Stomach (tissue), 9 donors: ENCODE results near the gene TMEM235. TPM values are rescaled to one million over a fixed set of nuclear protein-coding genes. Genes with fewer than 3 reads are reported as not detected.
"Not testable (repeated sequence)": the region's sequence is repeated elsewhere in the genome, so short reads cannot be mapped to it uniquely, and the experiment has no call there.

Experiments used
- DNase-seq, 2 donors: peaks; one replicate each; pipeline versions ENCODE4 v3.0.0 to v3.0.0-alpha.2; 2013 to 2019
- H3K27ac ChIP-seq, 5 donors: fragments of 200-600 bp in 4 of 5; sonication (generic) in 4 of 5; one replicate each; pipeline ENCODE4 v1.5.1; 2013 to 2019; ENCODE audit warnings: mild to moderate bottlenecking in 1 of 5, moderate library complexity in 1 of 5
- H3K27me3 ChIP-seq, 3 donors: fragments of 200-600 bp; sonication (generic); one replicate each; pipeline ENCODE4 v1.5.1; 2017 to 2019; ENCODE audit warnings: mixed run types in 1 of 3
- H3K36me3 ChIP-seq, 4 donors: fragments of 200-600 bp; sonication (generic); 1 replicate in 3 of 4; 2 replicates in 1 of 4; pipeline ENCODE4 v1.5.1; 2016 to 2019
- H3K4me1 ChIP-seq, 4 donors: fragments of 200-600 bp; sonication (generic); one replicate each; pipeline ENCODE4 v1.5.1; 2016 to 2019
- H3K4me3 ChIP-seq, 4 donors: fragments of 200-600 bp; sonication (generic) in 3 of 4; one replicate each; pipeline ENCODE4 v1.5.1; 2016 to 2019; ENCODE audit warnings: mild to moderate bottlenecking in 1 of 4
- H3K9me3 ChIP-seq, 4 donors: fragments of 200-600 bp; sonication (generic); one replicate each; pipeline ENCODE4 v1.5.1; 2016 to 2019
- CTCF ChIP-seq, 7 experiments: fragments of 450-650 bp in 4 of 7; fragments of 200-600 bp in 3 of 7; sonication (generic) in 3 of 7; IDR thresholded peaks; one replicate each; pipeline ENCODE4 v1.5.1; 2016 to 2019; ENCODE audit warnings: antibody characterized with exemption in 7 of 7, control low read depth in 2 of 7, mild to moderate bottlenecking in 1 of 7
- EP300 ChIP-seq: sonication (generic); formaldehyde crosslinking; IDR thresholded peaks from one replicate; pipeline ENCODE4 v1.6.1; 2017; ENCODE audit warnings: antibody characterized with exemption
- POLR2A ChIP-seq, 4 donors: fragments of 450-650 bp; IDR thresholded peaks; one replicate each; pipeline ENCODE4 v1.6.1; 2016; ENCODE audit warnings: antibody characterized with exemption in 4 of 4, control low read depth in 2 of 4, mild to moderate bottlenecking in 1 of 4, moderate library complexity in 1 of 4
- POLR2AphosphoS5 ChIP-seq, 3 donors: sonication (generic); formaldehyde crosslinking; IDR thresholded peaks; one replicate each; pipeline ENCODE4 v1.6.1; 2016; ENCODE audit warnings: antibody characterized with exemption in 3 of 3
- WGBS, 5 donors: extraction: QIAGEN DNeasy Blood & Tissue Kit in 3 of 5; methylation state at CpG; one replicate each; pipeline versions ENCODE4 v1.1.5 to v1.1.7; 2013 to 2018; 5-methylcytosine and 5-hydroxymethylcytosine counted together
- intact Hi-C: fragments of 100-400 bp; cut with DNase I; formaldehyde crosslinking; loops from one replicate; pipeline ENCODE4 v1.15.1; 2023; ENCODE audit warnings: low total_unique reads
- polyA plus RNA-seq, 3 donors: library from polyadenylated mRNA; stranded (reverse); fragments of 200-250 nt; gene quantifications; one replicate each; pipeline ENCODE4 v1.2.3, GENCODE V29; 2013
- total RNA-seq, 5 donors: library from RNA; depleted of rRNA; stranded (reverse); fragments of >200 nt; gene quantifications; one replicate each; pipeline versions ENCODE4 v1.1.0 to v1.2.3, GENCODE V29; 2014 to 2016
- donor health status: healthy with polysubstance abuse.
- donor health status: Bipolar disorder and iron deficiency.
- donor health status: healthy.

TMEM235 gene
- total and polyA plus RNA-seq, 8 donors = not detected

GRCh38 chr17:78252701-78253635 is 21.5 kb downstream of the TMEM235 start:
- Histone ChIP-seq H3K36me3 (no peaks in the 10 kb centered on the region), H3K9me3 (no peaks in the 10 kb centered on the region), H3K27me3 (peaks cover 0 to 19% (median 0%) of the 10 kb centered on the region in 3 donors), H3K27ac (peak overlapping the region in 1 of 5 donors; percentile 34), H3K4me3 (no peak overlapping the region), H3K4me1 (peaks cover 22 to 64% (median 43%) of the 10 kb centered on the region in 4 donors)
- intact Hi-C loops = no loop called here
- peak in 1 of 2 donors; percentile 19 for DNase-seq
- TF ChIP-seq POLR2A (IDR thresholded peaks at IDR 0.05) (no peak), CTCF (IDR thresholded peaks at IDR 0.05) (no peak), POLR2AphosphoS5 (IDR thresholded peaks at IDR 0.05) (no peak), EP300 (no peak)
- 68 to 80% (median 75%) methylated on average over 13 to 15 of the region's 15 CpGs for WGBS, 5 donors

GRCh38 chr17:78253636-78253945 is 22.2 kb downstream of the TMEM235 start:
- DNase-seq, intact Hi-C loops, H3K9me3 ChIP-seq, H3K36me3 ChIP-seq: not testable (repeated sequence)
- H3K4me3 ChIP-seq = peak overlapping the region; percentile 78 to 98 (median 80)
- H3K4me1 ChIP-seq = peaks cover 29 to 70% (median 50%) of the 10 kb centered on the region in 4 donors
- peaks cover 0 to 24% (median 0%) of the 10 kb centered on the region in 3 donors for H3K27me3 ChIP-seq
- whole genome bisulfite sequencing, 5 donors = 77 to 86% (median 81%) methylated on average over 12 of the region's 12 CpGs
- peak overlapping the region in 3 of 5 donors; percentile 90 to 92 (median 91) for H3K27ac ChIP-seq

- intact Hi-C loops = no loop called here
- WGBS, 5 donors = 2 to 7% (median 2%) methylated on average over 12 to 73 of the region's 73 CpGs
- no peaks in the 10 kb centered on the region for H3K9me3 ChIP-seq
- H3K27me3 ChIP-seq = peaks cover 0 to 29% (median 0%) of the 10 kb centered on the region in 3 donors
- no peaks in the 10 kb centered on the region for H3K36me3 ChIP-seq
- peak; percentile 88 to 97 for DNase-seq
- peak overlapping the region; percentile 78 to 98 (median 80) for H3K4me3 ChIP-seq
- peak overlapping the region; percentile 89 to 94 (median 91) for H3K27ac ChIP-seq
- peaks cover 34 to 75% (median 54%) of the 10 kb centered on the region in 4 donors for H3K4me1 ChIP-seq
- TF ChIP-seq EP300 = no peak
- no peak for TF ChIP-seq POLR2A (IDR thresholded peaks at IDR 0.05)
- TF ChIP-seq POLR2AphosphoS5 (IDR thresholded peaks at IDR 0.05) = peak in 2 of 3 donors; percentile 68 to 83
- peak in 1 of 7 experiments; percentile 15 for TF ChIP-seq CTCF (IDR thresholded peaks at IDR 0.05)
Observed at GRCh38 chr17:78253946-78254672, 22.7 kb downstream of the TMEM235 start.

DNA sequence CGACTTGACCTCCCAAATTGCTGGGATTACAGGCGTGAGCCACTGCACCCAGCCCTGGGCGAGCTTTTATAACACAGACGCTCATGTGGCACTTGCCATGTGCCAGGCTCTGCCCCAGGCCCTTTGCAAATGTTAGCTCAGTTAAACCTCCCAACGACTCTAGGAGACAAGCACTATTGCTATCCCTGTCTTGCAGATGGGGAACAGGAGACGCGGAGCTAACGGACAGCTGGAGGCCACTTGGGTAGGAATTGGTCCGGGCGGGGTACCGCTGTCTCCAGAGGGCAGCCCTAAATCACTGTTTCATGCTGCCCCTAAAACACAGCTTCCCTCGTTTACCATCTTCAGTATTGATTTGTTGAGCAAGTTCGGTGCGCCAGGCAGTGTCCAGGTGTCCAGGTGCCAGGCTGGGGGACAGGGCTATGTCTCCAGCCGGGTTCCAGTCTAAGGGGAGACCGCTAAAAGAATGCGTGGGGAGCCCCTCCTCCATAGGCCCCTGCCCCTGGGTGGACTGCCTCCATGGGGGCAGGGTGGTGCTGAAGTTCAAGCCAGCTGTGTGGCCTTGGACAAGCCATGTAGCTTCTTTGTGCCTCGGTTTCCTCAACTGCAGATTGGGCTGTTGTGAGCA is 23.7 kb downstream of the TMEM235 start:
- no peak overlapping the region for H3K27ac ChIP-seq
- intact Hi-C loops = loop anchor here (5.0 kb wide), 1 partner anchor 143 kb away; no protein-coding TSS in a partner anchor

More for the DNA sequence above, 23.7 kb downstream of the TMEM235 start:
- Histone ChIP-seq H3K27me3 (peaks cover 0 to 22% (median 0%) of the 10 kb centered on the region in 3 donors), H3K36me3 (no peaks in the 10 kb centered on the region), H3K4me3 (no peak overlapping the region), H3K4me1 (peaks cover 35 to 80% (median 55%) of the 10 kb centered on the region in 4 donors), H3K9me3 (no peaks in the 10 kb centered on the region)
- TF ChIP-seq CTCF (IDR thresholded peaks at IDR 0.05) (no peak), POLR2AphosphoS5 (IDR thresholded peaks at IDR 0.05) (no peak), POLR2A (IDR thresholded peaks at IDR 0.05) (no peak), EP300 (no peak)
- WGBS, 5 donors = 87 to 89% (median 89%) methylated on average over 15 to 18 of the region's 18 CpGs
- peak in 1 of 2 donors; percentile 12 for DNase-seq
